ENCODE data around the gene FGFR1OP2.

The FGFR1OP2 gene

DNA sequence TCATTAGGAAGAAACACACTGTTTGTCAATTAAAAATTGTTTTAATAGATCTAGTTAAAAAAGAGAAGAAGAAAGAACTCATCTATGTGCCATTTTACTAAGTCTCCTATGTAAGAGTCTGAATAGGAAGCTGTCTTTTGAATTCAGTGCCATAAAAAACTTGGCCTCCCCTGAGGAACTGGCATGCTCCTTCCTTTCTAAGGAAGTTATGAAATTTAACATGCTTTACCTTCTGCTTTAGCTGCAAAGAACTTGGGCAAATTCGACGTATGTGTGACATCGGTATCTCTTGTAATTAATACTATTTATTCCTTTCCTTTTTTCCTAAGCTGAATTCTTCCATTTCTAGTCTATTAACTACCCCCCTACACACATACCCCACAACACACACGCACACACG, 63.4 kb downstream of the FGFR1OP2 start:
- no peak for DNase-seq (ENCODE audit: low read depth in 2 of 2, low spot score in 1 of 2)

DNA sequence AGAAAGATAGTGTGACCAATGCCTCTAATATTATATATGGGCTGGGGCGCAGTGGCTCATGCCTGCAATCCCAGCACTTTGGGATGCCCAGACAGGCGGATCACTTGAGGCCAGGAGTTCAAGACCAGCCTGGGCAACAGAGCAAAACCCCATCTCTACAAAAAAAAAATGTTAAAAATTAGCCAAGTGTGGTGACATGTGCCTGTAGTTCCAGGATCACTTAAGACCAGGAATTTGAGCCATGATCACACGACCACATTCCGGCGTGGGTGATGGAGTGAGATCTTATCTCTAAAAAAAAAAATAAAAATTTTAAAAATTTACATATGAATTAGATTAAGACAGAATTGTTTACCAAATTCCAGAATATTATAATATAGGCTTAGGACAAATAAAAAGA, 63.9 kb downstream of the FGFR1OP2 start:
- no peak for DNase-seq (ENCODE audit: low read depth in 2 of 2, low spot score in 1 of 2)

DNA sequence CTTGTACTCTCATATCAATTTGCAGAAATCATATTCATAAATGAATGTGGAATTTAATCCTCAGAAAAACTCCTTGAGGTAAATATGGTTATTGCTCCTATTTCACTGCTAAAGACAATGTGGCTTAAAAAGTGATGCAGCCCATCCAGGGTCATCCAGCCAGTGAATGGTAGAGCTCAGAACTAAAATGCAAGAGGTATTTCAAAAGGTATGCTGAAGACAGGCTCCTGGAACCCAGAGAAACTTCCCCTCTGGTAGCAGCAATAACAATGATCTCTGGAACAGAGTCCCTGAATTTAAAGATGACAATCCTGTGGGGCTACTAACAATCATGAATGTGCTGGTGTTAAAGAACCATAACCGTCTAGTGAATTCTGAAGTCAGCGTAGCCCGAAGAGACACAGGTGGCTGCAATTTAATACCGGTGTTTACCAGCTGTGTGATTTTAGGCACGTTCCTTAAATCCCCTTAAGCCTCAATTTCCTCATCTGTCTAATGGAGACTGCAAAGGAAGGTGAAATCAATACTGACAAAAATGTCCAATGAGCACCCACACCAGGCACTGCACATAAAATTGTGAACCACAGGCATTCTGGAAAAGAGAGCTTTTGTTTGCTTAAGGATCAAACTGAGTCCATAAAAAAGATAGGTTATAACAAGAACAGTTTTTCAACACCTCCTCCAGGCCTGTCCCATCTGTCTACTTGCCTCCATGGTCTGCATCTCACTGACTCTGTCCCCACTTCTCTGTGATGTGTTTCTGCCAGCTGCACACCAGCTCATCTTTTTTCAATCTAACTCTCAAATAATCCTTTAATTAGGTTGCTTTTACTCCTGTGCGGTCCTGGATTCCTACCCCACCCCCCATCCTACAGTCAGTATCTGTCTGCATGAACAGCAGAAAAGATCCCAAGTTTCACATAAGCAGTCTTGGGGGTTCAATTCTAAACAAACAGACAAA, 65.4 kb downstream of the FGFR1OP2 start:
- DNase-seq (ENCODE audit: low read depth in 2 of 2, low spot score in 1 of 2): no peak

DNA sequence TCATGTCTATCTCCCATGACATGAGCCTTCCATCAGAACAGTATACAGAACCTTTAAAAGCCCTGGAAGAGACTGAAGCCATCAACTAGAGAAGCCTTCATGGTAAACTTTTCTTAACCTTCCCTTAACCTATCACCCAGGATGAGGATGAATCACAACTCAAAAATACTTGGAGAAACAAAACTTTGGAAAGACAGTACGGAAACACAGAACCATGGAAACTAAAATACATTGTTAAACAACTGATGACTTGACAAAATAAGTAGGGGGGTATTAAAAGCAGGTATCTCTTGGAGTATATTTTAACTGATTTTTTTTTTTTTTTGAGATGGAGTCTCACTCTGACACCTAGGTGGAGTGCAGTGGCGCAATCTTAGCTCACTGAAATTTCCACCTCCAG, 67.2 kb downstream of the FGFR1OP2 start:
- DNase-seq (ENCODE audit: low read depth in 2 of 2, low spot score in 1 of 2): no peak

DNA sequence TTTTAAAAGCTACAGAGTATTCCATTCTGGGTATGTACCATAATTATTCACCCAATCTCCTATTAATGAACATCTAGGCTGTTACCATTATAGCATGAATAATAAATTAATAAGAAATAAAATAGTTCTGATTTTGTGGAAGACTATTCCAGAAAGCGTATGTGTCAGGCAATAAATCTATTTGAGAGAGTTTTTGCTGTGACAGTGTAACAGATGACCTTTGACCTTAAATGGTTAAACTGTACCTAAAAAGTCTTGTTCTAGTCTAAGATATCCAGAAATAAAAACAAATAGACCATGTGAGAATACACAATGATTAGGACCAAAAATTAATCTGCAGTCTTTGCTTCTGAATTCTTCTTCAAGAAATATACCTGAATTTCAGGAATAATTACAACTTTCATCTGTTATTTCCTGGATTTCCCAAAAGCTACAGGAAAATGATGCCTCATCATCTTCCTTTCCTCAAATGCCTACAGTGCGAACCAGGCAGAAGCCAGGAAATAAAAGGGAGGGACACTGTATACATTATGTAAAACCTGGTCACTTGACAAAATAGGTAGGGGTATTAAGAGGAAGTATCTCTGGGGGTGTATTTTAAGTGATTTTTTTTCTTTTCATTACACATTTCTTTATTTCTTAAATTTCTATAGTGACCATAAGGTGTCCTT, 68.7 kb downstream of the FGFR1OP2 start:
- DNase-seq (ENCODE audit: low read depth in 2 of 2, low spot score in 1 of 2): no peak

DNA sequence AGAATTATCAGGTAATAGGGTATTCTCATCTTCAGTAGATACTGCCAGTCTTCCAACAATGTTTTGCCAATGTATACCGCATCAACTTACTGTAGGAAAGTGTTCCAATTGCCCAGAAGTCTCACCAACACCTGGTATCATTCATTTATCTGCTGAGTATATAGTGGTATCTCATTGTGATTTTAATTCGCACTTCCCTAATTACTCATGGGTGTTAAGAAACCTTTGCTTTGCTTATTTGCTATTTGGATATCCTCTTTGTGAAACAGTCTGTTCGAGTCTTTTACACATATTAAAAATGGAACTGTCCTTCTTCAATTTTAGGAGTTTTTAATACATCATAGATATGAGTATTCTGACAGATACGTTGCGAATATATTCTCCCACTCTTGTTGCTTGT, 69.8 kb downstream of the FGFR1OP2 start:
- DNase-seq (ENCODE audit: low read depth in 2 of 2, low spot score in 1 of 2): no peak

DNA sequence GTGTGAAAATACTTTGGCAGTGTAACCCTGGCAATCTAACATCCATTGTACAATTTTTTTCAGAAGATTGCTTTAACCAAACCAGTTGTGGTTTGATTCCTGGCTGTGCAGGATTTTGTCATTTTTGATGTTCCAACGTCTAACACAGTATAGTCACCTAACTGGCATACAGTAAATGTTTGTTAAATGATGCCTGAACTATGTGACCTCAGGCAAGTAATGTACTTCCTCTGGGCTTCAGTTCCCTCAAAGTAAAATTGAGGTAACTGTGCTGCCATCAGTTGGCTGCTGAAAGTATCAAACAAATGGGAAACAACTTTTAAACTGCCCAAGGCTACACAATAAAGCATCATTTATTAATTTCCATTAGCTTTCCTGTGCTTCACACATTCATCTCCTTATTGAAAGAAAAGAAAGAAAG, 71.6 kb downstream of the FGFR1OP2 start:
- DNase-seq (ENCODE audit: low read depth in 2 of 2, low spot score in 1 of 2): no peak

DNA sequence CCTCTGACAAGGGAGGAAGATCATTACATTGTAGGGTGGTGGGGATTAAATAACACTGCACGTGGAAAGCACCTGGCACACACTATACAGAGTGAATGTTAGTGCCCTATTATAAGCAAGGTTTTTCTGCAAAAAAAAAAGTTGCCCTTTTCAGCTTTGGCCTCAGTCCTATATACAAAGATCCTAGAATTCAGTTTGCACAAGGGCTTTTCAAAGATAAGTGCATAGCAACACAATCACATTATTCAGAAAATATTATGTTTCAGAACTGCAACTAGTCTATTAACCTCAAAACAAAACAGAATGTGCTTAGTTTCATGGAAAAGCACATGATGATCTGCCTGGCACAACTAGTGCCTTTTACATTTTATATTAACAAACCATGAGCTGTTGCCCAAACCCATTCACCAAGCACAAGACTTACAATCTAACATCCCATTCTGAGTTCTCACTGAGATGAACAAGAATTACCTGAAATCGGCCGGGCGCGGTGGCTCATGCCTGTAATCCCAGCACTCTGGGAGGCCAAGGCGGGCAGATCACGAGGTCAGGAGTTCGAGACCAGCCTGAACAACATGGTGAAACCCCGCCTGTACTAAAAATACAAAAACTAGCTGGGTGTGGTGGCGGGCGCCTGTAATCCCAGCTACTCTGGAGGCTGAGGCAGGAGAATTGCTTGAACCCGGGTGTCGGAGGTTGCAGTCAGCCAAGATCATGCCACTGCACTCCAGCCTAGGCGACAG, 74.1 kb downstream of the FGFR1OP2 start:
- no peak for DNase-seq (ENCODE audit: low read depth in 2 of 2, low spot score in 1 of 2)

DNA sequence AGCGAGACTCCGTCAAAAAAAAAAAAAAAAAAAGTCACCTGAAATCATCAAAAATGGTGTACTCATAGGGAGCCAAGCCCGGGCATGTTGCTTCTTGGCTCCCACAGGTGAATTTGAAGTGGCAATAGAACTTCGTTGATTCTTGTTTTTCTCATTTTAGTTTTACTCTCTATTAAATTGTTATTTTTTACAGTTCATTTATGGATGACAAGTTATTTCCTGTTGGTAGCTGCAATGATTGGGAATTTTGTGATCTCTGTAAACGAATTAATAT, 74.6 kb downstream of the FGFR1OP2 start:
- no peak for DNase-seq (ENCODE audit: low read depth in 2 of 2, low spot score in 1 of 2)

DNA sequence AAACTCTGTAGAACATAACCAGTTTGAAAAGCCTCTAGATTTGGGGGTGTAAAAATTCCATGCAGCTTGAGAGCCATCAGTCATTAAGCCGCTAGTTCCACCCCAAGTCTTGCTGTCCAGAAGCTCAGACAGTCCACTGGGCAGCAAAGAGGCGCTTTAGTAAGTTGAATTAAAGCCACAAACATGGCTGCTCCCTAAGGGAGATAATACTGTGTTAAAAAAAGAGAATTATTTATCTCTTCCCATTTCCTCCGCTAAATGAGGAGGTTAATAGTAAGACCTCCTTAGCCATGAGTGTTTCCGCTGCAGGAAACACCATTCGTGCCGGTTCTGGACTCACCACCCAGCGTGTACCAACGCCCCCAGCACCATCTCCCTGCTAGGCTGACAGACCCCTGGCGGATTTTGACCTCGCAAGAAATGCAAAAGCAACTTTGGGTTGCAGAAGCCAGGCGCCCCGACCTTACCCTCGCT, 75.4 kb downstream of the FGFR1OP2 start:
- peak in 1 of 2 donors; percentile 11 for DNase-seq (ENCODE audit: low read depth in 2 of 2, low spot score in 1 of 2)

DNA sequence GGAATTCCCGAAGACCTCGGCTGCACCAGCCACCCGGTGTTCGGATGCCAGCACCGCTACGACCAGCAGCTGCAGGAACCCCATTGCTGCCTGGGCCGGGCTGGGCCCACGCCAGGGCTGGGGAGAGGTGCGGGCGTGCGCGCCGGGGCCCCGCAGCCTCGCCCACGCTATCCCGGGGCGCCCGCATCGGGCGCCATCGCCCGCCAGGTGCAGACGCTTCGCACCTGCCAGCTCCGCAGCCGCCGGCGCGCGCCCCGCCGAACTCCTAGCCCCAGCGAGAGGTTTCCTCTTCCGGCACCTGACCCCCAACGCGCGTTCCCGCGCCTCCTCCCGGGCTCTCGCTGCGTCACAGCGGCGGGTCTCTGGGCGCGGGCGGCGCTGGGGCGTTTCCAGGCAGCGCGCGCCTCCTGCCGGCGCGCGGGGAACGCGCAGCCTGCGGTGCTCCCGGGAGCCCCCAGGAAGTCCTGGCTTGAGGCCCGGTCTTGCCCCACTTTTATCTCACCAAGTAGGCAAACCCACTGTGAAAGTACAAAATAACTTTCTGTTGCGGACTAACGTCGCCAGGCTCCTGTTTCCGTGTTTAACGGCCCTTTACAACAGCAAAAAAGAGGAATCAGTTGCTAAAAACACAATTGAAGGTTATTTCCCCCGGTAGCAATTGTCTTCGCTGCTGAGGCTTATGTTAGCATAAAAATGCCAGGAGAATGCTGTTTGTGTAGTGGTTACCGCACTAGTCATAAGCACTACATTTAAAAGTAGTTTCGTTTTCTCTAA, 76.0 kb downstream of the FGFR1OP2 start, which contains the start of gene TM7SF3:
Gene TM7SF3, minus strand, starts transcription at position 300 of the 774 bp plus-strand sequence. Its CDS starts 216 bp downstream, at position 84.
- DNase-seq (ENCODE audit: low read depth in 2 of 2, low spot score in 1 of 2): peak; percentile 79 to 90

DNA sequence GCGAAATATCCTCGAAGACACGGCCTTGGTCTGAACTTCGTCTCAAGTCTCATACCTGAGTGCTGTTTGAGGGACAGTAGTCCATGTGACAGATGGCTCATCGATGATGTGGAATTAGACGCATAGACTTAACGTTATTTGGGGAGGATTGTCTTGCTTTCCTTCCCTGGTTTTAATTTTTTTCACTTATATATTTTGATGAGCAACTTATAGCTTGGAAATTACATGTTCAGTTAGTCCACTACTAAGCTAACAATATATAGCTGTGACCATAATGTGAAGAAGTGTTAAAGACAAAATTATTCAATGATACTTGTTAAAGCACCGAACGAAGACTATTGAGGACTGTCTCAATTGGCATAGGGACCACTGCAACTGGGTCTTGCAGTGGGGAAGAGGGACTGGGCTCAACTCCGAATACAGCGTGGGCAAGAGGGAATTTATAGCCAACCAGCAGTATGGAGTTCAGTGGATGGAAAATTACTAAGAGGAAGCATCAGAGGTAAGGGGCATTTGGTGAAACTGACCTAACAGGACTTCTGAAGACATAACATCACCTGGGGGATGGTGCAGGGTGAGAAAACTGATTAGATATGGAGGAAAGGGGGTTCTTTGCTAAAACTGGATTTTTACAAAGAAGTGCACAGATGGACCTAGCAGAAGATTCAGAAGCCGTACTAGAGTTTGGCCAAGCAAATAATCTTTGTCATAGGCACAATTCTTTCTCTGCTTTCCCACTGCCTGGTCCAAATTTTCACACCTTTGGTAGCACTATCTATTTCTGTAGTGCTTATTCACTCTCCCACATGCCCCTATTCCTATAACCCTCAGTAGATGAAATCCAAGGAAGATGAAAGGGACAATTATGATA, 76.8 kb downstream of the FGFR1OP2 start:
- no peak for DNase-seq (ENCODE audit: low read depth in 2 of 2, low spot score in 1 of 2)

DNA sequence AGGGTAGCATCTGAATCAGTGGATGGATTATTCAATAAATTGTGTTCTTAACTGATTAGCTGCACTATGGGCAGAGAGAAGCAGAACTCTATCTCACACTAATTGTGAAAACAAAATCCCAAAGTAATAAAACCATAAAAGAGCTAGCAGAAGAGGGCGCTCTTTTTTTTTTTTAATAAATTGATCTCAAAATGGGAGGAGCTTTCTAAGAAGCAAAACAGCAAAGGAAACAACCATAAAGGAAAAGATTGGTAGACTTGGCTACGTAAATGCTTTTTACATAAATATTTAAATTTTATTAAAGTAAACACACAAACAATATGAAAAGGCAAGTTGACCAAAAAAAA, 77.4 kb downstream of the FGFR1OP2 start:
- no peak for DNase-seq (ENCODE audit: low read depth in 2 of 2, low spot score in 1 of 2)

Measured in stimulated activated CD8-positive, alpha-beta memory T cell treated with anti-CD3 and anti-CD28 coated beads, Interleukin-4, amount 100 ng/mL, for 1 hour (primary cell).